Peyer's patch (tissue), 4 donors: Measurements from ENCODE around the gene IFNA6. TPM values are rescaled to one million over a fixed set of nuclear protein-coding genes. Genes with fewer than 3 reads are reported as not detected.
A peak's percentile ranks its signal among the peaks of the same experiment; 100 is the strongest.

Experiments used
- DNase-seq, 3 donors: peaks; one replicate each; pipeline ENCODE4 v3.0.0-alpha.2; 2017 to 2019
- H3K27ac ChIP-seq, 4 donors: fragments of 200-600 bp; sonication (generic); one replicate each; pipeline ENCODE4 v1.5.1; 2016 to 2019
- H3K27me3 ChIP-seq, 2 donors: fragments of 200-600 bp; sonication (generic); one replicate each; pipeline ENCODE4 v1.5.1; 2019
- H3K36me3 ChIP-seq, 3 donors: fragments of 200-600 bp; sonication (generic); one replicate each; pipeline ENCODE4 v1.5.1; 2016 to 2019
- H3K4me1 ChIP-seq, 4 donors: fragments of 200-600 bp; sonication (generic); one replicate each; pipeline ENCODE4 v1.5.1; 2016 to 2019
- H3K4me3 ChIP-seq, 4 donors: fragments of 200-600 bp; sonication (generic); 1 replicate in 3 of 4; 2 replicates in 1 of 4; pipeline ENCODE4 v1.5.1; 2016 to 2019; ENCODE audit warnings: mild to moderate bottlenecking in 1 of 4
- H3K9me3 ChIP-seq, 4 donors: fragments of 200-600 bp; sonication (generic); one replicate each; pipeline ENCODE4 v1.5.1; 2016 to 2019; ENCODE audit warnings: mild to moderate bottlenecking in 1 of 4
- POLR2A ChIP-seq, 2 donors: fragments of 450-650 bp; IDR thresholded peaks; one replicate each; pipeline ENCODE4 v1.5.1; 2017; ENCODE audit warnings: antibody characterized with exemption in 2 of 2, mild to moderate bottlenecking in 2 of 2, moderate library complexity in 2 of 2
- total RNA-seq, 4 donors: library from RNA; depleted of rRNA; stranded (reverse); fragments of >200 nt; gene quantifications; one replicate each; pipeline ENCODE4 v1.1.0, GENCODE V29; 2016
- TF ChIP-seq, protein P1 (sequence below), 6 experiments: fragments of 450-650 bp in 4 of 6; fragments of 200-600 bp in 2 of 6; sonication (generic) in 1 of 6; IDR thresholded peaks; one replicate each; pipeline ENCODE4 v1.5.1; 2017 to 2019; ENCODE audit warnings: antibody characterized with exemption in 6 of 6, mild to moderate bottlenecking in 3 of 6, moderate library complexity in 1 of 6

The IFNA6 gene
- not detected for total RNA-seq

DNA sequence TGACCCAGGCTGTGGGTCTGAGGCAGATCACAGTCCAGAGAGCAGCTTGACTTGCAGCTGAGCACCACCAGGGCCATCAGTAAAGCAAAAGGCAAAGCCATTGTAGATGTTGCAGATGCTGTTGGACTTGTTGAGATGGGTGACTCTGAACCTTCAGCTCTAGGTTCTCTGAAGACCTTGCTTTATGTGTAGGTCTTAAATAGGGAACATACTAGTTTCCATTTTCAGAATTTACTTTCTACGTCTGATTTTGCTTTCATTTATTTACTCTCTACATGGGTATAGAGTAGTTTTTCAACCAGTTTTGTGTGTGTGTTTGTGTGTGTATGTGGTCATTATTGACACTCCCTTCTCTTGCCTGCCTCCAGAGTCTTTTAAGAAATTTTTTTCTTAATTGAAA, at the start of gene IFNA6:
Gene IFNA6 (minus strand): TSS at position 101 of the 400 bp plus-strand sequence. CDS start 0 bp downstream, at position 101.
- no peak for DNase-seq
- TF ChIP-seq, protein P1, sequence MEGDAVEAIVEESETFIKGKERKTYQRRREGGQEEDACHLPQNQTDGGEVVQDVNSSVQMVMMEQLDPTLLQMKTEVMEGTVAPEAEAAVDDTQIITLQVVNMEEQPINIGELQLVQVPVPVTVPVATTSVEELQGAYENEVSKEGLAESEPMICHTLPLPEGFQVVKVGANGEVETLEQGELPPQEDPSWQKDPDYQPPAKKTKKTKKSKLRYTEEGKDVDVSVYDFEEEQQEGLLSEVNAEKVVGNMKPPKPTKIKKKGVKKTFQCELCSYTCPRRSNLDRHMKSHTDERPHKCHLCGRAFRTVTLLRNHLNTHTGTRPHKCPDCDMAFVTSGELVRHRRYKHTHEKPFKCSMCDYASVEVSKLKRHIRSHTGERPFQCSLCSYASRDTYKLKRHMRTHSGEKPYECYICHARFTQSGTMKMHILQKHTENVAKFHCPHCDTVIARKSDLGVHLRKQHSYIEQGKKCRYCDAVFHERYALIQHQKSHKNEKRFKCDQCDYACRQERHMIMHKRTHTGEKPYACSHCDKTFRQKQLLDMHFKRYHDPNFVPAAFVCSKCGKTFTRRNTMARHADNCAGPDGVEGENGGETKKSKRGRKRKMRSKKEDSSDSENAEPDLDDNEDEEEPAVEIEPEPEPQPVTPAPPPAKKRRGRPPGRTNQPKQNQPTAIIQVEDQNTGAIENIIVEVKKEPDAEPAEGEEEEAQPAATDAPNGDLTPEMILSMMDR (IDR thresholded peaks at IDR 0.05), result no peak
- TF ChIP-seq POLR2A (IDR thresholded peaks at IDR 0.05), result no peak

GRCh38 chr9:21399956-21400355, 49.3 kb upstream of the IFNA6 start:
- H3K4me1 ChIP-seq, result peaks cover 0 to 11% (median 1%) of the 10 kb centered on the region in 4 donors
- TF ChIP-seq, protein P1 (IDR thresholded peaks at IDR 0.05), result no peak
- H3K36me3 ChIP-seq, result no peaks in the 10 kb centered on the region
- H3K27ac ChIP-seq, result no peak overlapping the region
- no peak overlapping the region for H3K4me3 ChIP-seq
- no peaks in the 10 kb centered on the region for H3K9me3 ChIP-seq
- DNase-seq, result no peak
- no peaks in the 10 kb centered on the region for H3K27me3 ChIP-seq

More for the DNA sequence above, at the start of gene IFNA6:
- Histone ChIP-seq H3K36me3 (no peaks in the 10 kb centered on the region), H3K4me1 (no peaks in the 10 kb centered on the region), H3K27me3 (no peaks in the 10 kb centered on the region), H3K27ac (no peak within 1 kb of the TSS), H3K4me3 (no peak within 1 kb of the TSS), H3K9me3 (no peaks in the 10 kb centered on the region)

DNA sequence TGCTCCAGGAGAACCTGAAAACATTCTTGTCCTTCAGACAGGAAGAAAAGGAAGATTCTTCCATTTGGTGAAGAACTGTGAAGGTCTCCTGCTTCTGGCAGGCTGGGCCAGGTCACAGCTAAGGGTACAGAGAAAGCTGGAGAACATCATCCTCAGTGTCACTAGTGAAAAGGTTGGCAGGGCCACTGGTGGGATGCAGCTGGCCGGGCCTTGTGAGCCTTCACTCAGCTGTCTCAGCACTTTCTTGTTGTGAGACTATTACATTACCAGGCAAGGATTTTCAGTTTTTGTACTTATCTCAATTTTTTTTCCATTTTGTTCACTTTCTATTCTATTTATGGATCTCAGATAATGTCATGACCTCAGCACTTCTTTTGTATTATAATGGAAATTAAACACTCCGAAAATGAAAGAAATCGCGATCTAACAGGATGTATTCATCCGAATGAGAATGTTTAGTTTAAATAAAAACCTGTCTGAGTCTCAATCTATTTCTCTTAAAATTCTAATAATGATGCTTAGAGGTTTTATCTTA, 48.3 kb upstream of the IFNA6 start:
- peaks cover 0 to 11% (median 1%) of the 10 kb centered on the region in 4 donors for H3K4me1 ChIP-seq
- H3K27me3 ChIP-seq, result no peaks in the 10 kb centered on the region
- H3K27ac ChIP-seq, result no peak overlapping the region
- DNase-seq, result no peak
- no peak for TF ChIP-seq POLR2A (IDR thresholded peaks at IDR 0.05)
- TF ChIP-seq, protein P1 (IDR thresholded peaks at IDR 0.05), result no peak
- H3K4me3 ChIP-seq, result no peak overlapping the region
- H3K36me3 ChIP-seq, result no peaks in the 10 kb centered on the region
- H3K9me3 ChIP-seq, result no peaks in the 10 kb centered on the region

- Histone ChIP-seq H3K27me3 (no peaks in the 10 kb centered on the region), H3K4me3 (peak overlapping the region; percentile 13 to 56 (median 44)), H3K9me3 (no peaks in the 10 kb centered on the region), H3K4me1 (peaks cover 0 to 5% (median 0%) of the 10 kb centered on the region in 4 donors), H3K27ac (no peak overlapping the region), H3K36me3 (no peaks in the 10 kb centered on the region)
- no peak for TF ChIP-seq POLR2A (IDR thresholded peaks at IDR 0.05)
- TF ChIP-seq, protein P1 (IDR thresholded peaks at IDR 0.05), result peak; percentile 10 to 77 (median 58)
- peak; percentile 53 to 76 (median 60) for DNase-seq
Measured at GRCh38 chr9:21395778-21396717, 45.4 kb upstream of the IFNA6 start.

DNA sequence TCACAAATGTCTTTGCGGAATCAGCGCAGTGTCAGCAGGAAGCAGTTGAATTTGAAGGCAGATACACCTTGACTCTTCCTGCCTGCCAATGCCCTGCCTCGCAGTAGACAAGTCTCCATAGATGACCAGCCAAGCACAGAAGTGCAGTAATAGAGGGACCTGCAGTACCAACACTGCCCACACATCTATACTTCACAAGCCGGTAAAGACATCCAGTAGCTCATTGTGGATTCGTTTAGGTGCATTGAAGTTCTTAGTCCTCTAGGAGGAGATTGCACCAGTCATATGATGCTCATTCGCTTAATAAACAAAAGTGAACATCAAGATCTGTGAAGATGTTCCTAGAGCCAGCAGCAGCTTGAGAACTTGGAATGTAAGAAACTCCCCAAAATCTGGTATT, 41.6 kb upstream of the IFNA6 start:
- no peak for DNase-seq
- TF ChIP-seq, protein P1 (IDR thresholded peaks at IDR 0.05), result peak in 2 of 6 experiments; percentile 23 to 34
- TF ChIP-seq POLR2A (IDR thresholded peaks at IDR 0.05), result no peak
- no peak overlapping the region for H3K4me3 ChIP-seq
- no peaks in the 10 kb centered on the region for H3K9me3 ChIP-seq
- H3K27me3 ChIP-seq, result no peaks in the 10 kb centered on the region
- H3K4me1 ChIP-seq, result peaks cover 0 to 5% (median 0%) of the 10 kb centered on the region in 4 donors
- no peaks in the 10 kb centered on the region for H3K36me3 ChIP-seq
- H3K27ac ChIP-seq, result no peak overlapping the region
